Glutamatergic neuron (in vitro differentiated cells): Measurements from ENCODE around the gene EVC2. TPM values are rescaled to one million over a fixed set of nuclear protein-coding genes. Genes with fewer than 3 reads are reported as not detected.

ENCODE experiments used
- DNase-seq: peaks from one replicate; pipeline ENCODE4 v3.0.0; 2022
- H3K27ac Mint-ChIP-seq: one replicate; pipeline ENCODE4 v1.8.0; 2020; ENCODE audit warnings: mild to moderate bottlenecking, mixed read lengths, inconsistent platforms; ENCODE audit not compliant: unreplicated experiment
- H3K27me3 Mint-ChIP-seq: one replicate; pipeline ENCODE4 v1.8.0; 2020; ENCODE audit warnings: mild to moderate bottlenecking, moderate library complexity, mixed read lengths, inconsistent platforms; ENCODE audit not compliant: unreplicated experiment
- H3K36me3 Mint-ChIP-seq: one replicate; pipeline ENCODE4 v1.8.0; 2020; ENCODE audit warnings: mild to moderate bottlenecking, mixed read lengths, inconsistent platforms; ENCODE audit not compliant: unreplicated experiment
- H3K4me1 Mint-ChIP-seq: one replicate; pipeline ENCODE4 v1.8.0; 2020; ENCODE audit warnings: mild to moderate bottlenecking, low read depth, mixed read lengths, inconsistent platforms; ENCODE audit not compliant: unreplicated experiment
- H3K4me3 Mint-ChIP-seq: one replicate; pipeline ENCODE4 v1.8.0; 2020; ENCODE audit warnings: mild to moderate bottlenecking, mixed read lengths, inconsistent platforms; ENCODE audit not compliant: unreplicated experiment
- H3K9me3 Mint-ChIP-seq: one replicate; pipeline ENCODE4 v1.8.0; 2020; ENCODE audit warnings: mild to moderate bottlenecking, moderate library complexity, mixed read lengths, inconsistent platforms; ENCODE audit not compliant: unreplicated experiment
- CTCF ChIP-seq: fragments of 200-600 bp; sonication (generic); IDR thresholded peaks from one replicate; pipeline ENCODE4 v1.5.0; 2021; ENCODE audit not compliant: partially characterized antibody, unreplicated experiment
- total RNA-seq: library from RNA; stranded (reverse); fragmentation: NEBNext Ultra II Directional; extraction: Animal tissue kit (Norgen Biotek cat#: 25700); gene quantifications from one replicate; pipeline ENCODE4 v1.2.1, GENCODE V29; 2021; ENCODE audit not compliant: unreplicated experiment

Gene EVC2
- total RNA-seq, 1 donor from 2014 or later: 2.3 TPM

DNA sequence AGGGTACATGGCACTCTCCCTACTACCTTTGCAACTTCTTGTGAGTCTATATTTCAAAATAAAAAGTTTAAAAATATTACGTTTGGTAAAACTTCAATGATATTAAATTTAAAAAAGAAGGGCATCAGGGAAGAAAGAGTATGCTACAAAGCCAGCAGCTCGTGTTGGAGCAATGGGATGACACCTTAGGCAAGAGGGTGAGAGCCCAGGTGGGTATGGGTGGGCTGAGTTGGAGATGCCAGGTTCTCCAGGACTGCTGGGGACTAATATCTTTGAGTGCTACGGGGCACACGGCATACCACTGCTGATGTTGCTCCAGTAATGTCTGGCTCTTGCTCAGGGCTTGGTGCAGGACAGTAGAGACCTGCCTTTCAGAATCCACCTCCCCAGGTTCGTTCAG, 132.4 kb downstream of the EVC2 start:
- Mint-ChIP-seq H3K4me3 (no peak overlapping the region), H3K4me1 (no peaks in the 10 kb centered on the region), H3K27me3 (no peaks in the 10 kb centered on the region), H3K9me3 (peaks cover 4% of the 10 kb centered on the region), H3K36me3 (peaks cover 6% of the 10 kb centered on the region), H3K27ac (no peak overlapping the region)
- TF ChIP-seq CTCF: no peak
- no peak for DNase-seq

DNA sequence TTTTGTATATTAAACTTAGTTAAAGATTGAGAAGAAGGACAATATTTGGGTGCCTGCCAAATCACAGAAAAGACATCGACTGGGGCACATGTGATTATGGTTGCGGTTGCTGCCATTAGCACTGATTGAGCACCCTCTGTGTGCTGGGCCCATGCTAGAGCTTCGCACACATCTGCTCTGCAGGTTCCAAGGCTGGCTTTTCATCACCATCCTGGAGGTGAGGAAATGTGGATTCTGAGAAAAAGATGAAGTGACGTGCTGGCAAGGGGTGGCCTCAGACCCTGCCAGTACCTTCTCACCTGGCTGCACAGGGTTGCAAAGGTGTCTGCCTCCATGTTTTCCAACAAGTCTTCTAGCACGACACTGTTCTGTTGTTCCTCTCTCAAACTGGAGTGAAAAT, 134.0 kb downstream of the EVC2 start:
- peaks cover 2% of the 10 kb centered on the region for H3K27me3 Mint-ChIP-seq
- no peak overlapping the region for H3K4me3 Mint-ChIP-seq
- H3K36me3 Mint-ChIP-seq: no peaks in the 10 kb centered on the region
- H3K4me1 Mint-ChIP-seq: no peaks in the 10 kb centered on the region
- no peak overlapping the region for H3K27ac Mint-ChIP-seq
- no peak for DNase-seq
- TF ChIP-seq CTCF: no peak
- peaks cover 4% of the 10 kb centered on the region for H3K9me3 Mint-ChIP-seq

GRCh38 chr4:5573965-5574364, 134.4 kb downstream of the EVC2 start:
- Mint-ChIP-seq H3K9me3 (peaks cover 2% of the 10 kb centered on the region), H3K36me3 (no peaks in the 10 kb centered on the region), H3K27me3 (peaks cover 2% of the 10 kb centered on the region), H3K4me1 (no peaks in the 10 kb centered on the region), H3K27ac (no peak overlapping the region), H3K4me3 (no peak overlapping the region)
- TF ChIP-seq CTCF: no peak
- DNase-seq: no peak

DNA sequence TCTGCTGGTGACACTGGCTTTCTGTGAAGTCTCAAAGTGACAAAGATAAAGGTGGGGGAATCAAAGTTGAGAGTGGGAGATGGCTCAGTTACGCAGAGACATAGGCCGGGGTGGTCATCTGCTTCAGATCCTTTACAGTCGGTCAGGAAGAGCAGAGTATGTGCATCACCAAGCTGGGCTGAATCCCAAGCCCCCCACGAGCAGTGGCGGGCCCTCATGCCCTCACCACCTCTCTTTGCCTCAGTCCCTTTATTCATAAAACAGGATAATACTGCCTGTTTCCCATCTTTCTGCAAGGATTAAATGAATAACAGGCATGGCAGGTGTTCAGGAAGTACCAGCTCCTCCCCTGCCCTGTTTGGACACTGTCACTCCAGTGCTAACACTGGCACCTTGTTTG, 135.6 kb downstream of the EVC2 start:
- Mint-ChIP-seq H3K36me3 (no peaks in the 10 kb centered on the region), H3K4me3 (no peak overlapping the region), H3K9me3 (peaks cover 2% of the 10 kb centered on the region), H3K27ac (no peak overlapping the region), H3K4me1 (no peaks in the 10 kb centered on the region), H3K27me3 (peaks cover 2% of the 10 kb centered on the region)
- DNase-seq: no peak
- TF ChIP-seq CTCF: no peak

GRCh38 chr4:5572114-5572513, 136.2 kb downstream of the EVC2 start:
- Mint-ChIP-seq H3K4me3 (no peak overlapping the region), H3K36me3 (no peaks in the 10 kb centered on the region), H3K4me1 (no peaks in the 10 kb centered on the region), H3K9me3 (peaks cover 2% of the 10 kb centered on the region), H3K27ac (no peak overlapping the region), H3K27me3 (peaks cover 2% of the 10 kb centered on the region)
- DNase-seq: no peak
- no peak for TF ChIP-seq CTCF
